ENCODE measurements around the gene PEX5L.

The PEX5L gene

GRCh38 chr3:179898024-179898423 is 138.7 kb downstream of the PEX5L start:
- no peak overlapping the region for H3K27ac ChIP-seq
- no peak for TF ChIP-seq ZFX (IDR thresholded peaks at IDR 0.05; ENCODE audit: borderline replicate concordance)
- no peak for TF ChIP-seq CTCF (IDR thresholded peaks at IDR 0.05)

- TF ChIP-seq CTCF (IDR thresholded peaks at IDR 0.05) (no peak), ZFX (IDR thresholded peaks at IDR 0.05; ENCODE audit: borderline replicate concordance) (no peak)
- H3K27ac ChIP-seq = no peak overlapping the region
Measured at GRCh38 chr3:179897231-179897630, 139.5 kb downstream of the PEX5L start.

GRCh38 chr3:179896507-179896906 is 140.2 kb downstream of the PEX5L start:
- H3K27ac ChIP-seq = no peak overlapping the region
- no peak for TF ChIP-seq ZFX (IDR thresholded peaks at IDR 0.05; ENCODE audit: borderline replicate concordance)
- no peak for TF ChIP-seq CTCF (IDR thresholded peaks at IDR 0.05)

- TF ChIP-seq CTCF (IDR thresholded peaks at IDR 0.05) (no peak), ZFX (IDR thresholded peaks at IDR 0.05; ENCODE audit: borderline replicate concordance) (no peak)
- H3K27ac ChIP-seq = no peak overlapping the region
Measured at GRCh38 chr3:179895330-179895729, 141.4 kb downstream of the PEX5L start.

- no peak for TF ChIP-seq ZFX (IDR thresholded peaks at IDR 0.05; ENCODE audit: borderline replicate concordance)
- TF ChIP-seq CTCF (IDR thresholded peaks at IDR 0.05) = no peak
- H3K27ac ChIP-seq = no peak overlapping the region
Measured at GRCh38 chr3:179887295-179887943, 149.3 kb downstream of the PEX5L start.

- H3K27ac ChIP-seq = no peak overlapping the region
- no peak for TF ChIP-seq ZFX (IDR thresholded peaks at IDR 0.05; ENCODE audit: borderline replicate concordance)
- no peak for TF ChIP-seq CTCF (IDR thresholded peaks at IDR 0.05)
Measured at GRCh38 chr3:179885950-179886349, 150.8 kb downstream of the PEX5L start.

- no peak overlapping the region for H3K27ac ChIP-seq
- TF ChIP-seq CTCF (IDR thresholded peaks at IDR 0.05) (no peak), ZFX (IDR thresholded peaks at IDR 0.05; ENCODE audit: borderline replicate concordance) (no peak)
Measured at GRCh38 chr3:179884136-179884535, 152.6 kb downstream of the PEX5L start.

All from 22Rv1 (cell line).